ENCODE results near the gene ERN1. TPM values are rescaled to one million over a fixed set of nuclear protein-coding genes. Genes with fewer than 3 reads are reported as not detected.
A peak's percentile ranks its signal among the peaks of the same experiment; 100 is the strongest.

ERN1 gene
- total RNA-seq, 2 experiments from 2014 or later, result 21.9 to 22.0 TPM

DNA sequence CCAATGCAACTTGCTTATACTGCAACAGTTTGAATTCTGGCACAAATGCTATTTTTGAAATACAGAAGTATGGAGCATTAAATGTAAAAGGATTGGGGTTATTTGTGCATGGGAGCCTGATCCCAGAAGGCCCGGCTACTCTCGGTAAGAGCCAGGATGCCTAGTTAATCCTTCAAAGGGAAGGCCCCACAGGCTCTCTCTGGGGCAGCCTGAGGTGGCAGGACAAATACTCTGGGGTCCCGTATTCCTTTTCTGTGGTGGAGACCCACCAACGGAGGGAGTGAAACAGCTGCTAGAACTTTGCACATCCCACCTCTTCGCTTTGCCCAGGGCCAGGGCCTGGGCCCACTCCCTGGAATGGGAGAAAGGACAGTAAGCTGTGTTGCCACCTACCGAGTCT is 30.4 kb downstream of the ERN1 start:
- no peaks in the 10 kb centered on the region for H3K27me3 Mint-ChIP-seq (ENCODE audit: low read depth)
- no peaks in the 10 kb centered on the region for H3K9me3 Mint-ChIP-seq
- no peak for DNase-seq
- peaks cover 18% of the 10 kb centered on the region for H3K36me3 Mint-ChIP-seq (ENCODE audit: low read depth)
- intact Hi-C loops (cut with micrococcal nuclease), result no loop called here
- CTCF ChIA-PET, result interaction anchor here (0.6 kb wide), 2 partner anchors 149 to 218 kb away, joined by 3 read pairs; partner anchors contain the start of gene GH2
- no peak overlapping the region for H3K27ac Mint-ChIP-seq
- H3K4me1 Mint-ChIP-seq (ENCODE audit: low read depth), result peaks cover 56% of the 10 kb centered on the region
- no peak overlapping the region for H3K4me3 Mint-ChIP-seq

DNA sequence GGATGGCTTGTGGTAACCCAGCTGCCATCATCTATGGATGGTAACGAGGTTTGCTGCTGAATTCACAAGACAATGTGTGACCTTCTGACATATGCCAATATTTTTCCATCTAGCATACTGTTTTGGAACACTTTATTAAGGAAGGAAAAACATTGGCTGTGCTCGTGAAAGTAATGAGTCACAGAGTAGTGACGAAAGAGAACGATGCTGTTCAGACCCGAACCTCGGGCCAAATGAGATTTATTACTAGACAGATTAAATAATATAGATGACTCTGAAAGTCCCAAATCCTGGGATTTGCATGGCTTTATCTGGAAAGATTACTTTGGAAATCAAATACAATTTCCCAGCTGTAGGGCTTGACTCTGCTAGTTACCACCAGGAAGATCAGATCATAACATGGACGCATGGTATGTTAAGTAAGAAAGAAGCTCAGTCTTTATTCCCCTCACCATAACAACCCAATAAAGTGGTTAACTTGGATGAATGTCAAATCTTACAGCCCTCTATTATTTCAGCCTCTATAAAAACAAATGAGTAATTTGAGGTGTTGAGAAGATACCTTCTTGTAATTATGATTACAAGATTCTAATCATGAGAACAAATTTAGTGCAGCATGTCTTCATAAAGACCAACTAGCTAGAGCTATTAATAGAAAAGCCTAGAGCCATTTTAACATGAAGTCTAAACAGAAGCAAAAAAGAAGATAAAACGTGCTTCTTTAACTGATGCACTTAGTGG is 32.6 kb downstream of the ERN1 start:
- Mint-ChIP-seq H3K36me3 (ENCODE audit: low read depth) (peaks cover 16% of the 10 kb centered on the region), H3K27ac (no peak overlapping the region), H3K27me3 (ENCODE audit: low read depth) (no peaks in the 10 kb centered on the region), H3K9me3 (no peaks in the 10 kb centered on the region), H3K4me3 (no peak overlapping the region), H3K4me1 (ENCODE audit: low read depth) (peaks cover 53% of the 10 kb centered on the region)
- DNase-seq, result no peak
- CTCF ChIA-PET, result interaction anchor here (1.0 kb wide), 1 partner anchor 23 kb away, joined by 3 read pairs; no protein-coding TSS in a partner anchor
- intact Hi-C loops (cut with micrococcal nuclease), result no loop called here

DNA sequence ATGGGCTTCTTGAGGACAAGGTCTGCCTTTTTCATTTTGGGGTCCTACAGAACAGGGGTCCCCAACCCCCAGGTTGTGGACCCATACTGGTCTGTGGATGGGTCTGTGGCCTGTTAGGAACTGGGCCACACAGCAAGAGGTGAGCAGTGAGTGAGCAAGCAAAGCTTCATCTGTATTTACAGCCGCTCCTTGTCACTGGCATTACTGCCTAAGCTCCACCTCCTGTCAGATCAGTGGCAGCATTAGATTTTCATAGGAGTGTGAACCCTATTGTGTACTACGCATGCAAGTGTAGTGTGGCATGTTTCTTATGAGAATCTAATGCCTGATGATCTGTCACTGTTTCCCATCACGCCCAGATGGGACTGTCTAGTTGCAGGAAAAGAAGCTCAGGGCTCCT is 33.9 kb downstream of the ERN1 start:
- H3K36me3 Mint-ChIP-seq (ENCODE audit: low read depth), result peaks cover 18% of the 10 kb centered on the region
- H3K27ac Mint-ChIP-seq, result no peak overlapping the region
- CTCF ChIA-PET, result interaction anchor here (1.4 to 3.4 kb wide), 2 partner anchors 9 to 38 kb away, joined by 4 to 8 read pairs; no protein-coding TSS in a partner anchor

DNA sequence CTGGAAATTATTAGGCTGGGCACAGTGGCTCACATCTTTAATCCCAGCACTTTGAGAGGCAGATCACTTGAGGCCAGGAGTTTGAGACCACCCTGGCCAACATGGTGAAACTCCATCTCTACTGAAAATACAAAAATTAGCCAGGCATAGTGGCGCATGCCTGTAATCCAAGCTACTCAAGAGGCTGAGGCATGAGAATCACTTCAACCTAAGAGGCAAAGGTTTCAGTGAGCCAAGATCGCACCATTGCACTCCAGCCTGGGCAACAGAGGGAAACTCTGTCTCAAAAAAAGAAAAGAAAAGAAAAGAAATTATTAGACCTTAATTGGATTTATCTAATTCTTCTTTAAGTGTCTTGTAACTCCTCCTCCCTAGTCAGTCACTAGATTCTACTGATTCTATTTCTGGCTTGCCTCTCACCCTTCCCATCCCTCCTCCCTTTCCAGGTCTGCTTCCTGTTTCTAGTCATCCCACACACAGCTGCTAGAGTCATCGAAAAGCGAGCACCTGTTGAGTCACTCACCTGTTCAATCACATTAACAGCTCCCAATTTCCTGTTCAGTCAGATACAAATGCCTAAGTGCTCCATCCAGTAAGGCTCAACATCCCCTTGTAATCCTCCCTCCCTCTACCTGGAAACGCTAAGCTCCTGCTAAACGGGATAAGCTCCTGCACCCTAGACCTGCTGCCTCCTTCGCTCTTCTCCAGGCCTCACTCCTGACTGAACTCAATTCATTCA is 34.6 kb downstream of the ERN1 start:
- CTCF ChIA-PET, result interaction anchor here (1.2 to 3.4 kb wide), 4 partner anchors 10 to 67 kb away, joined by 3 to 10 read pairs (median 6); no protein-coding TSS in a partner anchor
- Mint-ChIP-seq H3K4me3 (no peak overlapping the region), H3K27ac (peak overlapping the region; percentile 57), H3K27me3 (ENCODE audit: low read depth) (no peaks in the 10 kb centered on the region), H3K36me3 (ENCODE audit: low read depth) (peaks cover 18% of the 10 kb centered on the region), H3K4me1 (ENCODE audit: low read depth) (peaks cover 63% of the 10 kb centered on the region), H3K9me3 (no peaks in the 10 kb centered on the region)
- intact Hi-C loops (cut with micrococcal nuclease), result loop anchor here (2.0 kb wide), 1 partner anchor 29 kb away; no protein-coding TSS in a partner anchor
- DNase-seq, result peak; percentile 63

More for the DNA sequence above, 33.9 kb downstream of the ERN1 start:
- H3K9me3 Mint-ChIP-seq, result no peaks in the 10 kb centered on the region
- intact Hi-C loops (cut with micrococcal nuclease), result no loop called here
- H3K27me3 Mint-ChIP-seq (ENCODE audit: low read depth), result no peaks in the 10 kb centered on the region
- no peak overlapping the region for H3K4me3 Mint-ChIP-seq
- peaks cover 61% of the 10 kb centered on the region for H3K4me1 Mint-ChIP-seq (ENCODE audit: low read depth)
- no peak for DNase-seq

DNA sequence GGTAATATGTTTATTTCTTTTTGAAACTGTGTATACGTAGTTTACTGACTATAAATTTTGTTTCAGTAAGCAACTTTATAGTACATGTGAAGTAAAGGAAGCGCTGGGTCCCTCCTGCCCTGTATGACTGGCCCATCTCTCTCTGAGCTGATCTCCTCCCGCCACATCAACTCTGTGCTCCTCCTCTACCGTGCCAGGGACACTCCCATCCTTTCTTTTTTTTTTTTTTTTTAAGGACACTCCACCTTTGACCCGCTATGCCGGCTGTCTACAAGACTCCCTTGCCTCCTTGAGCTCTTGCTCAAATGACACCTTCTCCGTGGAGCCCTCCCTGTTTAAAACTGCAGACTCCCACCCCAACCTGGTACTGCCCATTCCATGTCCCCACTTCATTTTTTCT is 35.5 kb downstream of the ERN1 start:
- no peaks in the 10 kb centered on the region for H3K27me3 Mint-ChIP-seq (ENCODE audit: low read depth)
- H3K4me3 Mint-ChIP-seq, result no peak overlapping the region

DNA sequence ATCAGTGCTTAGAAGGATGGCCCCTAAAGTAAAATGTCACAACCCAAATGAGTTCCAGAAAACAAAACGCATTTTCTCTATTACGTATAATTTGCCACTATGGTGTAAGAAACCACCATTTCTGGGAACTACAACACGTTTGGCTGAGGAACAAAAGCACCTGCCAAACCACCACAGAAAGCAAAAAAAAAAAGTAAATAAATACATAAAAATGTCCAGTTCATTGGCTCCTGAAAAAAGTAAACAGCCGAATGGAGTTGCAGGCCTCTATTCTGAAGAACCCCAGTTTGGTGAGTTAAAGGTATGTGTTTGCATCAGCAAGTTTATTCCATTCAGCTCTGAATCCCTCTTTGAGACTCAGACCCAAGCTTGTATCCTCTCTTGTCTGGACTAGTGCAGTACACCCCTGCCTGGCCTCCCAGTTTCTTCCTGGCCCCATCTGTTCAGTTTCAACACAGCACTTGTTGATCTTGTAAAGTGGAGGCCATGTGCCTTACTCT is 36.9 kb downstream of the ERN1 start:
- CTCF ChIA-PET, result interaction anchor here (0.7 to 3.4 kb wide), 5 partner anchors 11 to 65 kb away, joined by 3 to 10 read pairs (median 4); partner anchors contain the start of gene ERN1
- Mint-ChIP-seq H3K9me3 (no peaks in the 10 kb centered on the region), H3K27me3 (ENCODE audit: low read depth) (no peaks in the 10 kb centered on the region), H3K4me3 (no peak overlapping the region), H3K36me3 (ENCODE audit: low read depth) (peaks cover 18% of the 10 kb centered on the region), H3K4me1 (ENCODE audit: low read depth) (peaks cover 74% of the 10 kb centered on the region), H3K27ac (no peak overlapping the region)
- DNase-seq, result no peak
- intact Hi-C loops (cut with micrococcal nuclease), result no loop called here

More for the DNA sequence above, 35.5 kb downstream of the ERN1 start:
- H3K36me3 Mint-ChIP-seq (ENCODE audit: low read depth), result peaks cover 18% of the 10 kb centered on the region
- H3K4me1 Mint-ChIP-seq (ENCODE audit: low read depth), result peaks cover 68% of the 10 kb centered on the region
- no peak for DNase-seq
- no peaks in the 10 kb centered on the region for H3K9me3 Mint-ChIP-seq
- intact Hi-C loops (cut with micrococcal nuclease), result loop anchor here (2.0 kb wide), 1 partner anchor 28 kb away; no protein-coding TSS in a partner anchor
- CTCF ChIA-PET, result interaction anchor here (0.8 to 3.4 kb wide), 4 partner anchors 14 to 104 kb away, joined by 3 to 10 read pairs (median 6); no protein-coding TSS in a partner anchor
- H3K27ac Mint-ChIP-seq, result peak overlapping the region; percentile 7

DNA sequence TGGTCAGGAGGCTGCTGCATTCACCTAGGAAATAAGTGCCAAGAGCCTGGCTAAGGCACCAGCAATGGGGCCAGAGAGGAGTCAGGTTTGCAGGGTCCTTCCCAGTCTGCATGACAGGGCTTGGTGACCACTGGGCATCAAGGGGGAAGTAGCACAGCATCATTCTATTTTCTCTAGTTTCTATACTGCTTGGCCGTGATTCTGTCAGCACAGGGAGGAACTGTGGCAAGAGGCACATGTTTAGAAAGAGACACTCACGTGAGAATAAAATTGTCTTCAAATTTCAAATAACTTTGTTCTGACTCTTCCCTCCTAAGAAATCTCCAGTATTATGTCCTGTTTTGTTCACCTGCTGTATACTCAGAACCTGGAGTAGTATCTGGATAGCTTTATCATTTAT is 37.8 kb downstream of the ERN1 start:
- DNase-seq, result no peak
- intact Hi-C loops (cut with micrococcal nuclease), result no loop called here
- CTCF ChIA-PET, result interaction anchor here (1.0 to 1.4 kb wide), 3 partner anchors 11 to 38 kb away, joined by 3 to 5 read pairs (median 3); partner anchors contain the start of gene ERN1
- peaks cover 75% of the 10 kb centered on the region for H3K4me1 Mint-ChIP-seq (ENCODE audit: low read depth)
- no peak overlapping the region for H3K27ac Mint-ChIP-seq
- no peaks in the 10 kb centered on the region for H3K27me3 Mint-ChIP-seq (ENCODE audit: low read depth)
- H3K4me3 Mint-ChIP-seq, result no peak overlapping the region
- peaks cover 16% of the 10 kb centered on the region for H3K36me3 Mint-ChIP-seq (ENCODE audit: low read depth)
- H3K9me3 Mint-ChIP-seq, result no peaks in the 10 kb centered on the region

DNA sequence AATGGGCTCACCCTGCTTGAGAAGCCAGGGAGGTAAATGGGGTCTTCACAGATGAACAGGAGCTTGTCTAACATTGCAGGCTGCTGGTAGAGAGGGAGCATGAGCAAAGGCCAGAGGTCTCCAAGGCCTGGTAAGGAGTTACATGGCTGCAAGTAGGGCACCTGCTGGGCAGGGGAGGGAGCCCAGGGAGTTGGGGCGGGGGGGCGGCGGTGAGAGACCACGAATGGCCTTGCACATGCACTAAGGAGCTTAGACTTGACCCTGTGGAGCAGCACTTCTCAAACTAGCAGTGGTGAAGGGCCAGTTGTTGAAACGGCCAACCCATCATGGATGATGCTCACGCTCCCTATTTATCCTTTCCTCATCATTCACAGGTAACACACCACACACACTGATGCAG is 38.4 kb downstream of the ERN1 start:
- Mint-ChIP-seq H3K9me3 (no peaks in the 10 kb centered on the region), H3K4me3 (no peak overlapping the region), H3K27ac (peak overlapping the region; percentile 80), H3K4me1 (ENCODE audit: low read depth) (peaks cover 73% of the 10 kb centered on the region), H3K27me3 (ENCODE audit: low read depth) (no peaks in the 10 kb centered on the region), H3K36me3 (ENCODE audit: low read depth) (peaks cover 11% of the 10 kb centered on the region)
- DNase-seq, result no peak
- intact Hi-C loops (cut with micrococcal nuclease), result loop anchor here (1.0 to 2.0 kb wide), 2 partner anchors 9 to 71 kb away; partner anchors contain the start of gene ICAM2
- CTCF ChIA-PET, result interaction anchor here (1.1 to 1.4 kb wide), 2 partner anchors 12 to 28 kb away, joined by 3 to 5 read pairs; no protein-coding TSS in a partner anchor

DNA sequence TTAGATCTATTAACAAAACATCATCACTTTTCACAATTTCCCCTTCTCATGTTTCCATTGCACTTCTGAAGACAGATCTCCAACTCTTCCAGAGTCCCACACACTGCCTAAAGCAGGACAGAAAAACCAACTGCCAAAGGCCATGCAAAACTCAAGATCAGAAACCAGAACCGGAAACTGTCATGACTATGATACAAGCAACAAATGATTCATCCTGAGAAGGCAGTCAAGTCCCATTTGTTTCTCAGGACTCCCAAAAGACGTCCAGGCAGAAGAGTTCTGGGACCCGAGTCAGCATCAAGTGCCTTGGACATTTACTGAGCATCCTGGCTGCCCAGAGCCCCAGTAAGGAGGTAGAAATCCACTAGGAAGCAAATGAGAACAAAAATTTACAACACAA is 38.8 kb downstream of the ERN1 start:
- H3K27me3 Mint-ChIP-seq (ENCODE audit: low read depth), result no peaks in the 10 kb centered on the region
- H3K36me3 Mint-ChIP-seq (ENCODE audit: low read depth), result peaks cover 8% of the 10 kb centered on the region
- CTCF ChIA-PET, result interaction anchor here (1.1 to 1.4 kb wide), 2 partner anchors 12 to 42 kb away, joined by 4 to 5 read pairs; no protein-coding TSS in a partner anchor
- intact Hi-C loops (cut with micrococcal nuclease), result loop anchor here (1.0 to 2.0 kb wide), 2 partner anchors 9 to 70 kb away; partner anchors contain the start of gene ICAM2
- H3K27ac Mint-ChIP-seq, result peak overlapping the region; percentile 80
- H3K4me3 Mint-ChIP-seq, result no peak overlapping the region
- H3K4me1 Mint-ChIP-seq (ENCODE audit: low read depth), result peaks cover 71% of the 10 kb centered on the region
- peak; percentile 34 for DNase-seq
- H3K9me3 Mint-ChIP-seq, result no peaks in the 10 kb centered on the region

DNA sequence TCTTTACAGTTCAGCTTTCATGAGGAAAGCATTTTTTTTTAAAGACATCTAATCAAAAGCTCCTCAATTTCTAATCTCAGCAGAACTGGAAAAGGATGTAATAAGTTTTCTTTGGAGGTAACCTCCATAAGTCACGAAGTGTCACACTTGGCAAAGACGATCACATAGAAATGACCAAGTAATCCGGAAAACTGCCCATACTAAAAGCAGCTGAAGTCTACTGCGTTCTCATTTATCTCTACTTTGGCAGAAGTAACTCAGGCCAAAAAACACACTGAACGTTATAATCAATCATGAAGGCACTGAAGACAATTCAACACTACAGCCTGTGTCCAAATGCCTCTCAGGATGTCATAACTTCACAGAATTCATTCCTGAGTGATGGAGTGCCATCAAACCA is 39.8 kb downstream of the ERN1 start:
- H3K4me3 Mint-ChIP-seq, result no peak overlapping the region
- peak overlapping the region; percentile 28 for H3K27ac Mint-ChIP-seq
- no peaks in the 10 kb centered on the region for H3K27me3 Mint-ChIP-seq (ENCODE audit: low read depth)
- DNase-seq, result no peak
- peaks cover 61% of the 10 kb centered on the region for H3K4me1 Mint-ChIP-seq (ENCODE audit: low read depth)
- H3K9me3 Mint-ChIP-seq, result no peaks in the 10 kb centered on the region
- CTCF ChIA-PET, result interaction anchor here (0.9 to 1.7 kb wide), 3 partner anchors 11 to 61 kb away, joined by 3 to 4 read pairs (median 4); no protein-coding TSS in a partner anchor
- intact Hi-C loops (cut with micrococcal nuclease), result loop anchor here (2.0 kb wide), 1 partner anchor 69 kb away; the partner anchor contains the start of gene ICAM2
- peaks cover 3% of the 10 kb centered on the region for H3K36me3 Mint-ChIP-seq (ENCODE audit: low read depth)

DNA sequence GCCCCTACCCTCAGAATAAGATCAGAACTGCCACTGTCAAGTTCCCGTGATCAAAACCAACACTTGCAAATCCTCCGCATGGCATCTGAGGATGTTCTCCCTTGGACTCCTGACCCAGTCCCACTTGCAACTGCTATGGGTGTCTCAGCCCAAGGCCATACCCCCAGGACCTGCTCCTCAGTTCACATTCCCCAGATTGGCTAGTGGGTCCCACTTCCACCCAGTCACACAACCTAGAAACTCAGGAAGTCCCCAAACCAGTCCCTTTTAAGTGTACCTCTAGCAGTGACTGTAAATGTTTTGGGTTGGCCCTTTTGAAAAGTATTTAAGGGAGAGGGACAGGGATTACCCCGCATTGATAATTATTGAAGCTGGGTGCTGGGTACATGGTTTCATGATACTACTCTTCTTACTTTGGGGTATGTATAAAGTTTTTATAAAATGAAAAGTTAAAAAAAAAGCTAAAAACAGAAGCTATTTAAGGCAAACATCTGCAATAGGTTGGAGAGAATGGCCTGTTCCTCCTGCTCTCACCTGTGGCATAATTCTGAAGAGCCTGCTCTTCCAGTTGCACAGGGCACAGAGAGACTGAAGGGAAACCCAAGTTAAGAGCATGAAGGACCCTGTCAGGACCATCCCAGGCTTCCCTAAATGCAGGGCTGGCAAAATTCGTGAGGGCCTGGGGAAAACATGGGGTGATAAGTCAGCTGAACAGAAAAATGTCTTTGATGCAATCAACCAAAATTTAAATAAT is 42.5 kb downstream of the ERN1 start:
- intact Hi-C loops (cut with micrococcal nuclease), result no loop called here
- no peaks in the 10 kb centered on the region for H3K27me3 Mint-ChIP-seq (ENCODE audit: low read depth)
- no peak for DNase-seq
- H3K27ac Mint-ChIP-seq, result no peak overlapping the region
- H3K36me3 Mint-ChIP-seq (ENCODE audit: low read depth), result peaks cover 3% of the 10 kb centered on the region
- no peaks in the 10 kb centered on the region for H3K9me3 Mint-ChIP-seq
- CTCF ChIA-PET, result interaction anchor here (0.6 to 1.3 kb wide), 3 partner anchors 46 to 183 kb away, joined by 3 to 4 read pairs (median 3); no protein-coding TSS in a partner anchor
- no peak overlapping the region for H3K4me3 Mint-ChIP-seq
- H3K4me1 Mint-ChIP-seq (ENCODE audit: low read depth), result peaks cover 44% of the 10 kb centered on the region
